ENCODE data around the gene ABCA13. TPM values are rescaled to one million over a fixed set of nuclear protein-coding genes. Genes with fewer than 3 reads are reported as not detected.

The ABCA13 gene
- total RNA-seq, 1 donor from 2014 or later: 0.12 TPM

DNA sequence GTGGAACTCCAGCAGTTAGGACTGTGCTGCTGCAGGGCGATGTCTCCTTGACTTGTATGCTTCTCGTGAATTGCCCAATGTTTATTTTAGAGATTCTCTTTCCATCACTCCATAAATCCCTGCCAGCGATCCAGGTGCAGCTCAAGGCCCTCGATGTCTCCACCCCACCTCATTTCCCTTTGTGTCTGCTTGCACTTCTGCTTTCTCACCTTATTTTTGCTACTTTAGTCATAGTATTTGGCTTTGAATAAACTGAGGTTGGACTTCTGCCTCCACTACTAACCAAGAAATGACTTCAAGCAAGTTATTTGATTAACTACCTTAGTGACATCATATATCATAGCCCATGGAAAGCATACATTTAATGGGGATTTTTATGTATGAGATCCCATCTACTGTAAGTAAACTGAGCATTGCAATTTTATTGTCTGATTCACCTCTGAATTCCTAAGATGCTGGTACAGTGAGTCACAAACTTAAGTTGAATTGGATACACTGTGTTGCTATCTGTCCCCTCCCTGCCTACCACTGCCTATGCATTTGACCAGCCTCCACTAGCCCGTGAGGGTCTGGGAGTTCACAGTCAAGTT, 255.8 kb downstream of the ABCA13 start:
- H3K36me3 Mint-ChIP-seq (ENCODE audit: insufficient read depth): no peaks in the 10 kb centered on the region
- no peaks in the 10 kb centered on the region for H3K27me3 Mint-ChIP-seq
- H3K27ac Mint-ChIP-seq: no peak overlapping the region
- H3K4me1 Mint-ChIP-seq (ENCODE audit: low read depth): no peaks in the 10 kb centered on the region
- no peak overlapping the region for H3K4me3 Mint-ChIP-seq (ENCODE audit: low read depth)
- H3K9me3 Mint-ChIP-seq (ENCODE audit: low read depth): no peaks in the 10 kb centered on the region
- TF ChIP-seq, protein P1, sequence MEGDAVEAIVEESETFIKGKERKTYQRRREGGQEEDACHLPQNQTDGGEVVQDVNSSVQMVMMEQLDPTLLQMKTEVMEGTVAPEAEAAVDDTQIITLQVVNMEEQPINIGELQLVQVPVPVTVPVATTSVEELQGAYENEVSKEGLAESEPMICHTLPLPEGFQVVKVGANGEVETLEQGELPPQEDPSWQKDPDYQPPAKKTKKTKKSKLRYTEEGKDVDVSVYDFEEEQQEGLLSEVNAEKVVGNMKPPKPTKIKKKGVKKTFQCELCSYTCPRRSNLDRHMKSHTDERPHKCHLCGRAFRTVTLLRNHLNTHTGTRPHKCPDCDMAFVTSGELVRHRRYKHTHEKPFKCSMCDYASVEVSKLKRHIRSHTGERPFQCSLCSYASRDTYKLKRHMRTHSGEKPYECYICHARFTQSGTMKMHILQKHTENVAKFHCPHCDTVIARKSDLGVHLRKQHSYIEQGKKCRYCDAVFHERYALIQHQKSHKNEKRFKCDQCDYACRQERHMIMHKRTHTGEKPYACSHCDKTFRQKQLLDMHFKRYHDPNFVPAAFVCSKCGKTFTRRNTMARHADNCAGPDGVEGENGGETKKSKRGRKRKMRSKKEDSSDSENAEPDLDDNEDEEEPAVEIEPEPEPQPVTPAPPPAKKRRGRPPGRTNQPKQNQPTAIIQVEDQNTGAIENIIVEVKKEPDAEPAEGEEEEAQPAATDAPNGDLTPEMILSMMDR (IDR thresholded peaks at IDR 0.05; ENCODE audit: unreplicated experiment): no peak
- no peak for DNase-seq (ENCODE audit: low spot score, unreplicated experiment)

DNA sequence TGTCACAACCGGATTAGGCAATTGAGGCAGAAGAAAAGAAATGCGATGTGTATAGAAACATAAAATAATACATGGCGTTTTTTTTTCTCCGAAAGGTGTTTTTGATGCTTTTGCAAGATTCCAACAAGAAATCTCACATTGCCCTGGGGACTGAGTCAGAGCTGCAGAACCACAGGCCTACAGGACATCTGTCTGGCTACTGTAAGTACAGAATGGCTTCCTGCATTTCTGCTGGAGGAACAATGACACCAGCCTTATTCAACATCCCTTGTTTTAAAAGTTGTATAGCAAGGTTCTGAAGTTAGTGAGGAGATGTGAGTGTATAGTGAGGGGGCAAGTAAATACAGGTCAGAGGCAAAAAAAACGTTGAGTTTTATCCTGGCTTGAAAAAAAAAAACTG, 256.4 kb downstream of the ABCA13 start:
- no peak overlapping the region for H3K27ac Mint-ChIP-seq
- no peak for DNase-seq (ENCODE audit: low spot score, unreplicated experiment)
- H3K27me3 Mint-ChIP-seq: no peaks in the 10 kb centered on the region
- no peak overlapping the region for H3K4me3 Mint-ChIP-seq (ENCODE audit: low read depth)
- no peaks in the 10 kb centered on the region for H3K9me3 Mint-ChIP-seq (ENCODE audit: low read depth)
- H3K36me3 Mint-ChIP-seq (ENCODE audit: insufficient read depth): no peaks in the 10 kb centered on the region
- H3K4me1 Mint-ChIP-seq (ENCODE audit: low read depth): no peaks in the 10 kb centered on the region
- TF ChIP-seq, protein P1 (IDR thresholded peaks at IDR 0.05; ENCODE audit: unreplicated experiment): no peak

DNA sequence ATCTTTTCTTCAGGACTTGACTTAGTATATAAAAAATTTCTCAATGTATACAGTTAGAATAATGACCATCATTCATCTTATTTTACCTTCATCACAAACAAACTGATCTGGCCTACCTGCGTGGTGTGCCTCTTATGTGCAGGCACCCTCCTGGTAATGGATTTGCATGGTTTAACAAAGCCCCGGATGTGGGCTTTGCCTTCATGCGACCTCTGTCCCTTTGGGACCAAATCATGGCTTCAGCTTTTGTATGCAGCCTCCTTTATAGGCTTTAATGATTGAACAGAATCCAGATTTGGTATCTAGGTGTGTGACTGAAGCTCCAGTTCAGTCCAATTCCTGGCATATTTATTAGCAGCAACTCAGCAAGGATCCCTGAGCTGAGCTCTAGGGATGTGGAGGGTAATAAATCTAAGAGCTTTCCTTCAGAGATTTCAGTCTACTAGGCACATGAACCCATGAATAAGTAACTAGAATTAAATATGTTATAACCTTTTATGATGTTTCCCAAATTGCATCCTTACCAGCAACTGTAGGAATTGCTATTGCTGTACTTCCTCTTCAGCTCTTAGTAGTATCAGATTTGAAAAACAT, 256.9 kb downstream of the ABCA13 start:
- H3K4me1 Mint-ChIP-seq (ENCODE audit: low read depth): no peaks in the 10 kb centered on the region
- DNase-seq (ENCODE audit: low spot score, unreplicated experiment): no peak
- H3K9me3 Mint-ChIP-seq (ENCODE audit: low read depth): no peaks in the 10 kb centered on the region
- no peak overlapping the region for H3K4me3 Mint-ChIP-seq (ENCODE audit: low read depth)
- H3K27ac Mint-ChIP-seq: no peak overlapping the region
- H3K27me3 Mint-ChIP-seq: no peaks in the 10 kb centered on the region
- no peaks in the 10 kb centered on the region for H3K36me3 Mint-ChIP-seq (ENCODE audit: insufficient read depth)
- TF ChIP-seq, protein P1 (IDR thresholded peaks at IDR 0.05; ENCODE audit: unreplicated experiment): no peak

DNA sequence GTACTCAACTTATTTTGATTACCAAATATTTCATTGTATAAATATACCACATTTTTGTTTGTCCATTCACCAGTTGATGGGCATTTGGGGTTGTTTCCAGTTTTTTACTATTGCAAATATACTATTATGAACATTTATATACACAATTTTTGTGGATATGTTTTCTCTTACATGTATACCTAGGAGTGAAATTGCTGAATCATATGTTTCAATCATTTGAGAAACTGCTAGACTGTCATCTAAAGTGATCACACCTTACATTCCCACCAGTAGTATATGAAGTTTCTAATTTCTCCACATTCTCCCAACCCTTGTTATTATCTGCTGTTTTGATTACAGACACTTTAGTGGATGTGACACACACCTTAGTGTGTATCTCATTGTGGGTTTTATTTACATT, 257.9 kb downstream of the ABCA13 start:
- Mint-ChIP-seq H3K36me3 (ENCODE audit: insufficient read depth) (no peaks in the 10 kb centered on the region), H3K9me3 (ENCODE audit: low read depth) (no peaks in the 10 kb centered on the region), H3K27me3 (no peaks in the 10 kb centered on the region), H3K4me1 (ENCODE audit: low read depth) (no peaks in the 10 kb centered on the region), H3K27ac (no peak overlapping the region), H3K4me3 (ENCODE audit: low read depth) (no peak overlapping the region)
- DNase-seq (ENCODE audit: low spot score, unreplicated experiment): no peak
- TF ChIP-seq, protein P1 (IDR thresholded peaks at IDR 0.05; ENCODE audit: unreplicated experiment): no peak

DNA sequence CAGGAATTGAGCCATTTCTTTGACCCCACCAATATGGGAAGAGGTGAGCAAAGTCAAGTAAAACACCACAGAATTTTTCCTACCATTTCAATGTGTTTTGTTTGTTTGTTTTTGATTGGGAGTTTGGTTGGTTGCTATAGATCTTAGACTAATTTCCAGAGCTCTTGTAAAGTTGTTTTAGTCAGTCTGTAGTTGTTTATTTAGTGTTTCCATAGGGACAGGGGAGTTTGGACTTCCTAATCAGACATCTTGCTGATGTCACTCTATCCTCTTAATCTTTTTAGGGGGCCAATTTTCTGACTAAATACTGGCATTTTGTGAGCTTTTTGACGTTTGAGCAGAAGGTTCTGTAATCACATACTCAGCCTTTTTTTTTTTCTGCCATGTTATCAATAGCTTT, 266.9 kb downstream of the ABCA13 start:
- TF ChIP-seq, protein P1 (IDR thresholded peaks at IDR 0.05; ENCODE audit: unreplicated experiment): no peak

More for the DNA sequence above, 266.9 kb downstream of the ABCA13 start:
- peaks cover 4% of the 10 kb centered on the region for H3K9me3 Mint-ChIP-seq (ENCODE audit: low read depth)
- H3K4me1 Mint-ChIP-seq (ENCODE audit: low read depth): peaks cover 9% of the 10 kb centered on the region
- H3K27me3 Mint-ChIP-seq: no peaks in the 10 kb centered on the region
- H3K27ac Mint-ChIP-seq: no peak overlapping the region
- H3K36me3 Mint-ChIP-seq (ENCODE audit: insufficient read depth): no peaks in the 10 kb centered on the region
- H3K4me3 Mint-ChIP-seq (ENCODE audit: low read depth): no peak overlapping the region
- DNase-seq (ENCODE audit: low spot score, unreplicated experiment): no peak
